NCI-H1092 (cell line): Measurements from ENCODE around the gene SEPTIN8.

Experiments used
- DNase-seq: peaks from one replicate; lab custom pipeline; 2025; lab: John Stamatoyannopoulos, UW

Gene SEPTIN8, protein sequence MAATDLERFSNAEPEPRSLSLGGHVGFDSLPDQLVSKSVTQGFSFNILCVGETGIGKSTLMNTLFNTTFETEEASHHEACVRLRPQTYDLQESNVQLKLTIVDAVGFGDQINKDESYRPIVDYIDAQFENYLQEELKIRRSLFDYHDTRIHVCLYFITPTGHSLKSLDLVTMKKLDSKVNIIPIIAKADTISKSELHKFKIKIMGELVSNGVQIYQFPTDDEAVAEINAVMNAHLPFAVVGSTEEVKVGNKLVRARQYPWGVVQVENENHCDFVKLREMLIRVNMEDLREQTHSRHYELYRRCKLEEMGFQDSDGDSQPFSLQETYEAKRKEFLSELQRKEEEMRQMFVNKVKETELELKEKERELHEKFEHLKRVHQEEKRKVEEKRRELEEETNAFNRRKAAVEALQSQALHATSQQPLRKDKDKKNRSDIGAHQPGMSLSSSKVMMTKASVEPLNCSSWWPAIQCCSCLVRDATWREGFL

DNA sequence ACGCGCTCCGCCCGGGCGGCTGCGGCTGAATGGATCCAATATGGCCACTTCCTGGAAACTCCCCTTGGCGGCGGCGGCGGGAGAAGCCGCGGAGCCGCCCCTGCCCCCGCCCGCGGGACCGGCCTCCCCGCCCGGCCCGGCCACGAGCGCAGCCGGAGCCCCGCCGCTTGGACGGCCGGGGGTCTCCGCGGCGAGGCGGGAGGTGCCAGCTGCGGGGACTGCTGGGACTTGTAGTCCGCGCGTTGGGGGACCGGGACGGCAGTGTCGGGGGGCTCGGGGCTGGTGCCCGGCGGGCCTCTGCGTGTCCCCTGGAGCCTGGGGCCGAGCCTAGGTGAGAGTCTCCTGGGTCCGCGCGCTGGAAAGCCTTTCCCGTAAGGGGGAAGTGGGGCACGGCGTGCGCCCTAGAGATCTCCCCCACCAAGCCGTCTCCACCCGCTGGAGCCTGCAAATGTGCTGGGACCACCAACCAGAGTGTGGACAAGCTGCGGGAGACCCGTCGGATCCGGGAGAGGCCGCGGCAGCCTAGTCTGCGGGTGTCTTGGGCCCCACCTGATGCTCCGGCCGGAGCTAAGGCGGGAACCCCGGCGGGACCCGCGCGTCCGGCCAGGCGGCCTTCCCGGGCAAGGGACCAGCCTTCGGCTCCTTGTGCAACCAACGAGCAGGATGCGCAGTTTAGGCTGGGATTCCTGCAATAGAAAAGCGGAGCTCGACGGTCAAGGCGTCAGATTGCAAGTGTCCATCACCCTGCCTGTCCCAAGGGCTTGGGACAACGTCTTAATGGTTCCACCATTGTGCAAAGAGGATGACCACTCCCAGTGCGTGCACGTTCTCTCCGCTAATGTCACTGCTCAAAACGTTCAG, at the start of gene SEPTIN8:
Gene SEPTIN8 (minus strand): TSS at position 31 of the 861 bp plus-strand sequence. CDS start 102 bp downstream, outside the sequence.
- no peak for DNase-seq

DNA sequence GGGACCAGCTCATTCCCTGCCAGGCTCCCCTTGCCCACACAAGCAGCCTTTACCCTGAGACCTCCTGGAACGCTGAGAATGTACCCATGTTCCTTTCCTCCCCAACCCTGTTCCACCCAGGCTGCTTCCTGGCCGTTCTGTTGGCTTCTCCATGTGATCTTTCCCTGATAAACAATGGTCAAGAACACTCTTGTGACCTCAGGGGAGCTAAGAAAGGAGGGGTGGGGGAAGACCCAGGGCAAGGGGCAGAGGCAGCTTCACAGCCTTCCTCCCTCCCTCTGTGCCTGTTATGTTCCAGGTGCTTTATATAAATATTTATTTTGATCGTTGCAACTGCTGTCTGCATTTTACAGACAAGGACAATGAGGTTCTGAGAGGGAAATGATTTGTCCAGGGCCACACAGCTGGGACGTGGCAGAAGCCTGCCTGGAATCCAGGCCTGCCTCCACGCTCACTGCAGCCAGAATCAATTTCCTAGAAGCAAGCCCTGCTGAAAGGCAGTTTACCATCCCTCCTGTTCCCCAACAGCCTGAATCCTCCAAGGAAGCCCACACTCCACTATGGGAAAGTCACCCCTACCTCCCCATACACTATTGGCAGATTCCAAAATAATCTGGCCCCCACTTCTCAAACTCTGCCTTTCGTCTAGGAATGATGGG, 49.5 kb upstream of the SEPTIN8 start:
- no peak for DNase-seq

DNA sequence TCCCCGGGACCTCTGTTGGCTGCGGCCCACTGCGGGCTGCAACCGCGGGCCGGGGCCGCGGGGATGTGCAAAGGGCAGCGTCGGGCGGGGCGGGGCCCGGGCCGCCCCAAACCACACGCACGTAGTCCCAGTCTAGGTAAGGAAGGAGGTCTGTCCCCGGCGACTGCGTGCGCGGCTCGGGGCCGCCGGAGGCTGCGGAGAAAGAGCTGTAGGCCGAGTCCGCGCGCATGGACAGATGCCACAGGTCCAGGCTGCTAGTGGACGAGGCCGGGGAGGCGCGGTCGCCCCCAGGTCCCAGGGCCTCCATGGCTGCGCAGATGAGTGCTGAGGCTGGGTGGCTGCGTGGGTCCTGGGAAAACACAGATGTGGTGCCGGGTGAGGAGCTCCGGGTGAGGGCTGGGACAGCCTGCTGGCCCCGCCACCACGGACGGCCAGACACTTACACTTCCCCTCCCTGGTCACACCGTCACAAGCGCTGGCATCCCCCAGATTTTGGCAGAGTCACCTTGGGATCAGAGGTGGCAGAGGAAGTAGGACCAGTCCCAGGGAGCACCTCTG, 48.9 kb upstream of the SEPTIN8 start:
- no peak for DNase-seq

DNA sequence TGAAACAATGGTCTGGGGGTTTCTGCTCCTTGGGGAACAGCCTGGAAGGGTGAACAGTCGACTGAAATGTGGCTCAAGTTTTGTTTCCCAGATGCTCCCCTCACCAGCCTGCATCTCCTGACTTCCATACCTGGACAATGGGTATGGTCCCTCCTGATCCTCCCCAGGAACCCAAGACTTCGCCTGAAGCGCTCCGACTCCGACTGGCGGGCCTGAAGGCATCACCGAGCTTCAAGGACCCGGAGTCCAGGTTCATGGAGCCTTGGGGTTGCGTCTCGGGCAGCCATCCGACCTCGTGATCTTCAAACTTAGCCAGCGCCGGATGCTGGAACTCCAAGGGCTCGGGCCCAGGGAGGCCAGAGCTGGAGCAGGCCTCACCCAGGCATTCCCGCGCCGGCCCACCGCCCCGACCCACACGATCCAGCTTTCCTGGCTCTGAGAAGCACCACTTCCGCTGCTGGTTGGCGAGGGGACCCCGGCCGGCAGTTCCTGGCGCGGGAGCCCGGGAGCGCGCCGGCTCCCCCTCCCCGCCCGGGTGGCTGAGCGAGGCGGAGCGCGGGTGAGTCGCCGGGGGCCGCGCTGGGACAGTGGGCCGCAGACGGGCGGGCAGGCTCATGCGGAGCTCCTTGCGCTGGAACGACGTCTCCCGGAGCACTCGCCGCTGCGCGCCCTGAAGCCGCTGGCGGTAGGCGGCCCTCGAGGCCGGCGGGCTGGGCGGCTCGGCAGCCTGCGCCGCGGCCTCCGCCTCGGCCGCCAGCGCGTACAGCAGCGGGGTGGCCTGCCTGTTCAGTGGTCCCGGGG, 48.2 kb upstream of the SEPTIN8 start:
- no peak for DNase-seq

DNA sequence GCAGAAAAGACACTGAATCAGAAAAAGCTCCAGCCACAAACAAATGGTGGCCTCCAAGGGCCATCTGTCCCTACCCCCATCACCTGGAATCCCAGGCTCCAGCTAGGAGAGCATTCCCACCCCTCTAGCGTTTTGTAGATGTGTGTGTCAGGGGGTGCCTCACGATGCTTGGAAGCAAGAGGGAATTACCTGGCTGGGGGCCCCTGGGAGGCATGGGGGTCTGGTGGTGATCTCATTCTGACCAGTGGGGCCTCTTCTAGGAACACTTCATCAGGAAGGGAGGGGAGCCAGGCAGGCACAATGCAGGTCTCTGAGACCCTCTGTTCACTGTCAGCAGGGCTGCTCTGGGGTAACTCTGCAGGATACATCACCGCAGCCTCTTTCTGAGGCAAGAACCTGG, 47.4 kb upstream of the SEPTIN8 start:
- DNase-seq = no peak

DNA sequence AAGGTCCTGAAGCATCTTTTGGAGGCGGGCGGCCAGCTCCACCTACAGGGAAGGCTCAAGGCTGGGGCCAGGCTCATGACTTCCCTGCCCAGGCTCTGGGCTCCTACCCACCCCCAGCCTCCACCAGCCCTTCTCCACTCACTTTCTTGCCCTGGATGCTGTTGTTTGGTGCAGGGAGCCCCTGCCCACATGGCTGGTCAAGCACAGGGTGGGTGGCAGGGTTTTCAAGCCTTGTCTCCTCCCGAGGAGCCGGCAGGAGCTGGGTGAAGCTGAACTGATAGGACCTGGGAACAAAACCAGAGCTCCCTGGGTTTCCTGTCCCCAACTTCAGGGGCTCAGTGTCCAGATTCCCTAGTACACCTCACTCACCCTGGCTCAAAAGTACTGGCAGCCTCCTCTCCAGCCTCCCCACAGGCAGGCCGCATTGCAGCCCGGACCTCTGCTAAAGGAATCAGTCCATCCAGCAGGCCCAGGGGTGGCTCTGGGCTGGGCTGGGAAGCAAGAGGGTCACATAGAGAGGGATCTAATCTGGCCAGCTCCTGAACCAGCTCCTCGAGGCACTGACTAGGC, 46.5 kb upstream of the SEPTIN8 start:
- no peak for DNase-seq

DNA sequence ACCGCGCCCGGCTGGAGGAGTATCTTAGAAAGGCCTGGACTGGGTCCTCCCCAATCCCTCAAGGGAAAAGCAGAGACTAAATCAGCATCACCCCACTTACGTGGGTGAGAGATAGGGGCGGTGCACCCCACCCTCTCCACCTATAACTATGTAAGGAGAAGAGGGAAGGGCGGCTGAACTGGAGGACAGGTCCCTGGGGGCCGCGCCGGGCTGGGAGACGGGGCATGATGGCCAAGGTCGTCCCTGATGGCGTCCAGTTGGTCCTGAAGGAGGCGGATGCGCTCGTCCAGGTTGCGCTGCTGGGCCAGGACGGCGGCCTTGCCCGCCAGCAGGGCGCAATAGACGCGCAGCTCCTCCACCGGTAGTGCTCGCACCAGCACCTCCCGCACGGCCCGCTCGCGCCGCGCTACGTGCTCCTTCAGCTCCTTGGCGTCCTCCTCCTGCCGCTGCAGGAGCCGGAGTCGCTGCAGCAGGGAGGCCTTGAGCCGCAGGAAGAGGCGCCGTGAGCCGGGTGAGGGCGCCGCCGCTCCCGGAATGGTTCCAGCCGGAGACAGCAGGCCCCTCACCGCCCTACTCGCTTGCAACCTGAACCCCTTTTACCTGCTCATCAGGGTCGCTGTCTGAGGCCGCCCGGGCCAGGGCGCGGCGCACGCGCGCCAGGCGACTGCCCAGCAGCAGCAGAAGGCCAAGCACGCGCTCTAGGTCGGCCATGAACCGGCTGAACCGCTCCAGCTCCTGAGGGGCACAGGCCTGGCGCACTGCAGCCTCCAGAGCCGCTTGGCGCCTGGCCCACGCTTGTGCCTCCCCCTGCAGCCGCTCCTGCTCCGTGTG, 45.8 kb upstream of the SEPTIN8 start:
- no peak for DNase-seq

DNA sequence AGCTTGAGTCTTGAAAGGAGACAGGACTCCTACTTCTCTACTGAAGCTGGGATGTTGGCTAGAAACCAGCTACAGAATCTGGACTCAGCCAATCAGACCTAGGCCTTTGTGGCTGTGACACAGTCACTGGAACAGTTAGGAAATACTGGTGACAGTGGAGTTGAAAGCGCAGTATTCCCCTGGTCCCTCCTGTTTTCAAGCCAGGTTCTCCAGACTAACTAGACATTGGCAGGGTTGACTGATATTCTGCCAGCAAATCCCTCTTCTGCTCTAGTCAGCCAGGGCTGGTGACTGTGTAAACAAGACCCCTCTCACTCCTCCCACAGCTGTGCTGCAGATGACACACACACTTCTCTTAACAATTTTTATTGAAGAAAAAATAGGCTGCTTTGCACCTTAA, 44.8 kb upstream of the SEPTIN8 start:
- DNase-seq = peak; percentile 4

DNA sequence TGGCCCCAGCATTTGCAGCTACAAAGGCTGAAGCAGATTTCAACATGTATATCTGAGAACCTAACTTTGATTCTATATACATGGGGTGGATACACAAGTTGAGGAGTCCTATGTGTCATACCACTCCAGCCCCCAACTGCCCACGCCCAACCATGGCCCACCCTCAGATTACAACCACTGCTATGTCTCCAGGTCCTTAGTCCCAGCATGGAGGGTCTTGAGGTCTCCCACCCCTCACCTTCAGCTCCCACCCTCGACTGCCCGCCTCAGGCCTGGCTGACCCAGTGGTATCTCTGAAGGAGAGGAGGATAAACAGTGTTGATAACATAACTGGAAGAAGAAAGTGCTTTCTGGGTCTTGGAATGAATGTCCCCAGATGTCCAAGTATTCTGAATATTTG, 44.3 kb upstream of the SEPTIN8 start:
- DNase-seq = no peak

DNA sequence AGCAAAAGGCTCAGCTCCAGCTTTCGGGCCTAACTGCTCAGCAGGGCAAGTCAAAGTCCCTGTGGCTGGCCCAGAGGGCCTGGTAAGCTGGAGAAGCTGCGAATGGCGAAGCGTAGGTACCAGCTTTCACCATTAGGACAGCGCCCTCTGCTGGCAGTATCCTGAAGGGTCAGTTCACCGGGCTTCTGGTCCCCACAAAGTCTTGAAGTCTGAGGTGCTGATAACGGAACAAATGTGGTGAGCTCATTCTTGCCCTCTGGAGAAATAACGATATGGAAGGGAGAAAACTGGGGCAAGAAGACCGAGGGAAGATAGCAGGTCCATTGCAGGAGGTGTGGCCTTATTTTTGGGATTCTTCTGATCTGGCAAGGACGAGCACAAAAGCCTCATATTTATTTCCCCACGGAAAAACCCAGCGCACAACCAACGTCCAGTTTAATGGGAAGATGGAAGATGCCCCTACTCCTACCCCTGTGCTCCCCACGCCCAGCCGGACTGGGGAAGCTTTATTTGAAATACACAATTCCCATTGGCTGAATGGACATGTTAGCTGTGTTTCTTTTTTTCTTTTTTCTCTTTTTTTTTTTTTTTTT, 43.2 kb upstream of the SEPTIN8 start:
- DNase-seq = peak; percentile 72

DNA sequence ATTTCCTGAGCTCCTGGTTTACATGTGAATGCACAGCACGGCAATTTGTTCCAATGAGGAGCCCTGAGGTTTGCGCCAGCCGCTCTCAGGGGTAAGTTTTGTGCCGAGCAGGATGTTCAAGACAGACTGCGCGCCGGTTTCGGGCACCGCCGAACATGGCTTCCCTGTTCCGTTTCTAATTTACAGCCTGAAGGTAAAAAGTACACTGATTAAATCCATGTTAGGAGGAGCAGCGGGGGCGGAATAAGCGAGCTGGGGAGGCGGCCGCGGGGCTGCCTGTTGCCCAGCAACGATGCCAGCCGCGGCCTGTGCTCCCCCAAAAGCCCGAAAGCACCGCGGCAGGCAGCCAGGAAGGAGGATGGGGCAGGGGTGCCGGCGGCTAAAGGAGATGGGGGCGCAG, 42.4 kb upstream of the SEPTIN8 start:
- no peak for DNase-seq

DNA sequence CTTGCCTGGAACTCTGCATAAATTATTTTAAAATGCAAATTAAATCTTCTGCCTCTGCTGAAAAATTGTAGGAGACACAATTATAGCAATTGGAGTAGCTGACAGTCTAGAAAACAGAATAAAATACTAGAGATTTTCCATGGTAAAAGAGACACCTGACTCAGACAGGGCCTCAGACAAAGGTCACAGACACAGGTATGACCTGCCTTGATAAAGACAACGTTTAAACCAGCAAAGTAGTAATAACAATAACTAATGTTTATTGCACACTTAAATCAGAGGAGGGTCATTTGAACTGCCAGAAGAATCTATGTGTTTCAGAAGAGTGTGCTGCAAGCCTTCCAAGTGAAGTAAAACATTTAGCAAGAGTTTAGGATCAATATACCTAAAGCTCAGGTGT, 40.0 kb upstream of the SEPTIN8 start:
- DNase-seq = no peak

DNA sequence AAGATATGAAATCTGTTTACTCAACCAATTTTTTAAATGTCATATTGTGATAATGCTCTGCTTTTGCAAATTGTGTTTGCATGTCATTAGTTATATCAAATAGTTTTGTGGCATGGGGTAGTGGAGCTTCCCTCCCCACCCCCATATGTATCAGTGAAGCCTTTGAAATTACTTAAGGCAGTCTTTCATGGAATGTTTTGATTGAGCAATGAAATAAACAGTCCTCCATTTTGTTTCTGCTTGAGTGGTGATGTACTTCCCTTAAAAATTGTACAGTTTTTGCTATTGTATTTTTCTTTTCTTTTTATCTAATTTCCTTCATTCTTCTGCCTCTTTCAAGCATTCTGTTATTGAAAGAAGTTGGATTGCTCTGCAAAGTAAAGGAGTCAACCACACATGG, 39.5 kb upstream of the SEPTIN8 start:
- no peak for DNase-seq

DNA sequence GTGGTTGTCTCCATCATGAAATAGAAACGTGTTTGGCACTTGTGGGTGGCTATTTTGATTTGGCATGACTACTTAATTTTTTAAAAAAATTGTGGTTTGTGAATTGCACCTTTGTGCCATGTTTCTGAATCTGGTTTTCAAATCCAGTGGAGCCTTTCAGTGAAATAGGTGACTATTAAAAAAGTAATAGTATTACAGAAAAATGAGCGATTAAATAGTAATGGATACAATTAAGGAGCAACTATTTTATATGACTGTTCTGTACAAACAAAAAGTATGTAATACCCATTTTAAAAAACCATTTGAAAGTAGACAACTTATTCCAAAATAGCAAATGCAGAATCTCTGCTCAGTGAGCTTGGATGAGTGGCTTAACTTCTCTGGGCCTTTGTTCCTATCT, 39.0 kb upstream of the SEPTIN8 start:
- DNase-seq = no peak

DNA sequence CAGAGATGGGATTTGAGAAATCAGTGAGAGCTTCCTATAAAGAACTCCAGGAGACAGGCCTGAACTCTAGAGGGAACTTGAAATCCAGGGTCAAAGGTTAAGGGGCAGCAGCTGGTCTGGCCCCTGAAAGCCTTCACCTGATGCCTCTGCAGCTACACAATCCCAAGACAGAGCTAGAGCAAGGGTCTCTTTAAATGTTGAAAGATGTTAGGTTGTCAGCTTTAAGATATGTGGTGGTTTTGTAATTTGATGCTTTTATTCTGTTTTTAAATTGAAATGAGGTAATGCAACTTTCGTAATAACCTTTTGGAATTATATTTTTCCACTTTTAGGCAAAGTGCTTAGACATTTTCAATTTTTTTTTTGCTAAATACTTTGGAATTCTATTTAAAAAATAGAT, 38.4 kb upstream of the SEPTIN8 start:
- no peak for DNase-seq

DNA sequence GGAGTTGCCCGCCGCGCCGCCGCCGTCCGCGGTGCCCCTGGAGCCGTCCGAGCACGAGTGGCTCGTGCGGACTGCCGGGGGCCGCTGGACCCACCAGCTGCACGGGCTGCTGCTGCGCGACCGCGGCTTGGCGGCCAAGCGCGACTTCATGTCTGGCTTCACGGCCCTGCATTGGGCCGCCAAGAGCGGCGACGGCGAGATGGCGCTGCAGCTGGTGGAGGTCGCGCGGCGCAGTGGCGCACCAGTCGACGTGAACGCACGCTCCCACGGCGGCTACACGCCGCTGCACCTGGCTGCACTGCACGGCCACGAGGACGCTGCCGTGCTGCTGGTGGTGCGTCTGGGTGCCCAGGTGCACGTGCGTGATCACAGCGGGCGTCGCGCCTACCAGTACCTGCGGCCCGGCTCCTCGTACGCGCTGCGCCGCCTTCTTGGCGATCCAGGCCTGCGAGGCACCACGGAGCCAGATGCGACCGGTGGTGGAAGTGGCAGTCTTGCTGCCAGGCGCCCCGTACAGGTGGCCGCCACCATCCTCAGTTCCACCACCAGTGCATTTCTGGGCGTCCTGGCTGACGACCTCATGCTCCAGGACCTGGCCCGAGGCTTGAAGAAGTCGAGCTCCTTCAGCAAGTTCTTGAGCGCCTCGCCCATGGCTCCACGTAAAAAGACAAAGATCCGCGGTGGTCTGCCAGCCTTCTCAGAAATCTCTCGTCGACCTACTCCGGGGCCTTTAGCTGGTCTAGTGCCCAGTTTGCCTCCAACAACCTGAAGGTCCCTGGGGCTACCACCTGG, 37.7 kb upstream of the SEPTIN8 start:
- DNase-seq = no peak

DNA sequence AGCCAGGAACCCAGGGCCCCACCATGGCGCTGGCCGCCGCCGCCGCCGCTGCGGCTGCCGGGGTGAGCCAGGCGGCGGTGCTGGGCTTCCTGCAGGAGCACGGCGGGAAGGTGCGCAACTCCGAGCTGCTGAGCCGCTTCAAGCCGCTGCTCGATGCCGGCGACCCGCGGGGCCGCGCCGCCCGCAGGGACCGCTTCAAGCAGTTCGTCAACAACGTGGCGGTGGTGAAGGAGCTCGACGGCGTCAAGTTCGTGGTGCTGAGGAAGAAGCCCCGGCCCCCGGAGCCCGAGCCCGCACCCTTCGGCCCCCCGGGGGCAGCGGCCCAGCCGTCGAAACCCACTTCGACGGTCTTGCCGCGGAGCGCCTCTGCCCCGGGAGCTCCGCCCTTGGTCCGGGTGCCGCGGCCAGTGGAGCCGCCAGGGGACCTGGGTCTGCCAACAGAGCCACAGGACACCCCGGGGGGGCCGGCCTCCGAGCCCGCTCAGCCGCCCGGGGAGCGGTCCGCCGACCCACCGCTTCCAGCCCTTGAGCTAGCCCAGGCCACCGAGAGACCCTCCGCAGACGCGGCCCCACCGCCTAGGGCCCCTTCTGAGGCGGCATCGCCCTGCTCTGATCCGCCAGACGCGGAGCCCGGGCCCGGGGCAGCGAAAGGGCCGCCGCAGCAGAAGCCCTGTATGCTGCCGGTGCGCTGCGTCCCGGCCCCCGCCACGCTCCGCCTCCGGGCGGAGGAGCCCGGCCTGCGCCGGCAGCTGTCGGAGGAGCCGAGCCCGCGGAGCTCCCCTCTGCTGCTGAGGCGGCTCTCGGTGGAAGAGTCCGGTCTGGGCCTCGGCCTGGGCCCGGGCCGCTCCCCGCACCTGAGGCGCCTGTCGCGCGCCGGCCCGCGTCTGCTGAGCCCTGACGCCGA, 36.8 kb upstream of the SEPTIN8 start:
- no peak for DNase-seq
